ENCODE measurements around the gene PDYN.

Gene PDYN

DNA sequence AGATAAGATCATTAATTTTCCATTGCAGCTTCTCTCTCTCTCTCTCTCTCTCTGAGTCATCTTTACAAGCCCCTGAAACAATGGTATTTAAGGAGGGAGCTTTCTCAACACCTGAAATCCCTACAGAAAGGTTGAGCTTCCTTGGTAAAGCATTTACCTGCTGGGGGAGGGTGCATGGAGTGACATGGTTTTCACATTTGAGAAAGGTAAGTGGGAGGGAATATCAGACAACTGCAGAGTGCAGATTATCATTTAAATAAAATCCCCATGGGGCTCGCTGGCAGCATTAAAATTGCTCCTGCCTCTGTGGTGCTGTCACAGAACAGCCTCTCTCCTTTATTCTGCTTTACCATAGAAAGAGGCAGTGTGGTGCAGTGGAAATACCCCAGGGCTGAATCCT is 10.3 kb upstream of the PDYN start:
- Histone ChIP-seq H3K4me2 (ENCODE audit: insufficient read depth, low read length) (no peak overlapping the region), H3K4me1 (ENCODE audit: insufficient read depth, low read length) (no peaks in the 10 kb centered on the region), H3K9ac (ENCODE audit: low read depth, low read length) (no peak overlapping the region), H3K27me3 (ENCODE audit: insufficient read depth, low read length, poor library complexity) (no peaks in the 10 kb centered on the region), H3K27ac (ENCODE audit: low read length) (no peak overlapping the region), H3K4me3 (ENCODE audit: low read depth in 1 of 2, low read length in 2 of 2) (no peak overlapping the region), H3K79me2 (ENCODE audit: insufficient read depth, low read length) (no peaks in the 10 kb centered on the region), H2AFZ (ENCODE audit: low read depth, low read length) (no peak overlapping the region), H4K20me1 (ENCODE audit: insufficient read depth, low read length) (0 out of 2 replicates have a peak, but pooled peaks cover 6% of the 10 kb centered on the region), H3K9me3 (ENCODE audit: insufficient read depth, low read length, severe bottlenecking) (no peaks in the 10 kb centered on the region), H3K36me3 (ENCODE audit: insufficient read depth, low read length) (no peaks in the 10 kb centered on the region)
- no peak for TF ChIP-seq EZH2 (IDR thresholded peaks at IDR 0.05; ENCODE audit: borderline replicate concordance, low read depth, low read length, severe bottlenecking)
- TF ChIP-seq, protein P1, sequence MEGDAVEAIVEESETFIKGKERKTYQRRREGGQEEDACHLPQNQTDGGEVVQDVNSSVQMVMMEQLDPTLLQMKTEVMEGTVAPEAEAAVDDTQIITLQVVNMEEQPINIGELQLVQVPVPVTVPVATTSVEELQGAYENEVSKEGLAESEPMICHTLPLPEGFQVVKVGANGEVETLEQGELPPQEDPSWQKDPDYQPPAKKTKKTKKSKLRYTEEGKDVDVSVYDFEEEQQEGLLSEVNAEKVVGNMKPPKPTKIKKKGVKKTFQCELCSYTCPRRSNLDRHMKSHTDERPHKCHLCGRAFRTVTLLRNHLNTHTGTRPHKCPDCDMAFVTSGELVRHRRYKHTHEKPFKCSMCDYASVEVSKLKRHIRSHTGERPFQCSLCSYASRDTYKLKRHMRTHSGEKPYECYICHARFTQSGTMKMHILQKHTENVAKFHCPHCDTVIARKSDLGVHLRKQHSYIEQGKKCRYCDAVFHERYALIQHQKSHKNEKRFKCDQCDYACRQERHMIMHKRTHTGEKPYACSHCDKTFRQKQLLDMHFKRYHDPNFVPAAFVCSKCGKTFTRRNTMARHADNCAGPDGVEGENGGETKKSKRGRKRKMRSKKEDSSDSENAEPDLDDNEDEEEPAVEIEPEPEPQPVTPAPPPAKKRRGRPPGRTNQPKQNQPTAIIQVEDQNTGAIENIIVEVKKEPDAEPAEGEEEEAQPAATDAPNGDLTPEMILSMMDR (IDR thresholded peaks at IDR 0.05; ENCODE audit: borderline replicate concordance, extremely low read depth, low read length, poor library complexity, severe bottlenecking): no peak
- no peak for ATAC-seq (ENCODE audit: insufficient read depth, low read depth)
- DNase-seq: no peak

DNA sequence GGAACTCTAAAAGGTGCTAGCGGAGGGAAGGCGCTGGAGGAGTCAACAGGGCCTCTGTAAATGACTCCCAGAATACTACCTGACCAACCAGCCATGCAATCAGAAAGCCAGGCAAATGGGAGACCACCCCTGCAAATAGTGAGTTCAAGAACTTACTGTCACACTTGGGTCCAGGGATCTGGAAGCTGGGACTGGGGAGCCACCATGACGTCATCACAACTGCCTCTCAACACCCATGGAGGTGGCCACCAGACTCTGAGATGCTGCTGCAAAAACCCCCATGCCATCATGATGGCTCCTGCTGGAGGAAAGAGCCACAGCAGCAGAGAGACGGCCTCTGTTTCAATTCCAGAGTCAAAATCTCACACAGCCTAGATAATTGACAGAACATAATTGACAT is 8.5 kb upstream of the PDYN start:
- Histone ChIP-seq H3K9ac (ENCODE audit: low read depth, low read length) (no peak overlapping the region), H3K27ac (ENCODE audit: low read length) (no peak overlapping the region), H3K4me2 (ENCODE audit: insufficient read depth, low read length) (no peak overlapping the region), H3K4me3 (ENCODE audit: low read depth in 1 of 2, low read length in 2 of 2) (no peak overlapping the region), H2AFZ (ENCODE audit: low read depth, low read length) (no peak overlapping the region), H3K27me3 (ENCODE audit: insufficient read depth, low read length, poor library complexity) (peaks cover 1% of the 10 kb centered on the region), H3K4me1 (ENCODE audit: insufficient read depth, low read length) (no peaks in the 10 kb centered on the region), H3K79me2 (ENCODE audit: insufficient read depth, low read length) (no peaks in the 10 kb centered on the region), H3K36me3 (ENCODE audit: insufficient read depth, low read length) (no peaks in the 10 kb centered on the region), H4K20me1 (ENCODE audit: insufficient read depth, low read length) (0 out of 2 replicates have a peak, but pooled peaks cover 10% of the 10 kb centered on the region), H3K9me3 (ENCODE audit: insufficient read depth, low read length, severe bottlenecking) (no peaks in the 10 kb centered on the region)
- ATAC-seq (ENCODE audit: insufficient read depth, low read depth) (no peak), DNase-seq (no peak)
- no peak for TF ChIP-seq EZH2 (IDR thresholded peaks at IDR 0.05; ENCODE audit: borderline replicate concordance, low read depth, low read length, severe bottlenecking)
- TF ChIP-seq, protein P1 (IDR thresholded peaks at IDR 0.05; ENCODE audit: borderline replicate concordance, extremely low read depth, low read length, poor library complexity, severe bottlenecking): no peak

DNA sequence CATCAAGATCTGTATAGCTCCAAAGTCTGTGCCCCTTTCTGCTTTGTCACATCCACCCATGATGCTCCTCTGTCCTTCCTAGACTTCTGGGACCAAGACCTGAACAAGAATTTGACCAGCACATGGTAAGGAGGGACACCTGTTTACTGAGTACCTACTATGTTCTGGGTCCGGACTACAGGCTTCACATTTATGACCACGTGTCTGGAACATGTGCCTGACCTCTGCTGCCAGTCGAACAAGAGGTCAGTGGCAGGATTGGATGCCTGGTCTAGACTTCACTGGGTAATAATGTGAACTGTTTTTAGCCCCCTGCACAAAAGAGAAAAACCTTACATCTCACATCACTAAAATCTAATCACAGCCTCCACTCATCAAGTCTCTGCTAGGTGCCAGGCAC is 7.3 kb upstream of the PDYN start:
- Histone ChIP-seq H2AFZ (ENCODE audit: low read depth, low read length) (no peak overlapping the region), H3K79me2 (ENCODE audit: insufficient read depth, low read length) (no peaks in the 10 kb centered on the region), H3K27ac (ENCODE audit: low read length) (no peak overlapping the region), H3K9ac (ENCODE audit: low read depth, low read length) (no peak overlapping the region), H3K27me3 (ENCODE audit: insufficient read depth, low read length, poor library complexity) (peaks cover 5% of the 10 kb centered on the region), H3K9me3 (ENCODE audit: insufficient read depth, low read length, severe bottlenecking) (no peaks in the 10 kb centered on the region), H3K36me3 (ENCODE audit: insufficient read depth, low read length) (no peaks in the 10 kb centered on the region), H4K20me1 (ENCODE audit: insufficient read depth, low read length) (0 out of 2 replicates have a peak, but pooled peaks cover 5% of the 10 kb centered on the region), H3K4me1 (ENCODE audit: insufficient read depth, low read length) (no peaks in the 10 kb centered on the region), H3K4me3 (ENCODE audit: low read depth in 1 of 2, low read length in 2 of 2) (no peak overlapping the region), H3K4me2 (ENCODE audit: insufficient read depth, low read length) (no peak overlapping the region)
- ATAC-seq (ENCODE audit: insufficient read depth, low read depth) (no peak), DNase-seq (no peak)
- TF ChIP-seq, protein P1 (IDR thresholded peaks at IDR 0.05; ENCODE audit: borderline replicate concordance, extremely low read depth, low read length, poor library complexity, severe bottlenecking): no peak
- TF ChIP-seq EZH2 (IDR thresholded peaks at IDR 0.05; ENCODE audit: borderline replicate concordance, low read depth, low read length, severe bottlenecking): no peak

DNA sequence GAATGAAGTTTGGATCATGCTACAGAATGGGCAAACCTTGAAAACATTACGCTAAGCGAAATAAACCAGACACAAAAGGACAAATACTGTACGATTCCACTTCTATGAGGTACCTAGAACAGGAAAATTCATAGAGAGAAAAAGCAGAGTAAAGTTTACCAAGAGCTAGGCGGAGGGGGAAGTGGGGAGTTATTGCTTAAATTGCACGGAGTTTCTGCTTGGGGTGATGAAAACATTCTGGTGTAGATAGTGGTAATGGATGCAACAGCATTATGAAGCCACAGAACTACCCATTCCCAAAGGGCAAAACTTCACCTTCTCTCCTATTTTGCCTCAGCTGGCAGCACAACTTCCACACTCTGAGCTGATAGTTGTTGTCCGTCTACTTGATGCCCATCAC is 6.4 kb upstream of the PDYN start:
- Histone ChIP-seq H3K4me3 (ENCODE audit: low read depth in 1 of 2, low read length in 2 of 2) (no peak overlapping the region), H3K36me3 (ENCODE audit: insufficient read depth, low read length) (no peaks in the 10 kb centered on the region), H3K9ac (ENCODE audit: low read depth, low read length) (no peak overlapping the region), H3K79me2 (ENCODE audit: insufficient read depth, low read length) (no peaks in the 10 kb centered on the region), H3K4me1 (ENCODE audit: insufficient read depth, low read length) (no peaks in the 10 kb centered on the region), H4K20me1 (ENCODE audit: insufficient read depth, low read length) (peaks cover 4% of the 10 kb centered on the region; the same call in 1 of the 2 replicates), H3K9me3 (ENCODE audit: insufficient read depth, low read length, severe bottlenecking) (no peaks in the 10 kb centered on the region), H3K27ac (ENCODE audit: low read length) (no peak overlapping the region), H3K27me3 (ENCODE audit: insufficient read depth, low read length, poor library complexity) (peaks cover 13% of the 10 kb centered on the region), H2AFZ (ENCODE audit: low read depth, low read length) (no peak overlapping the region), H3K4me2 (ENCODE audit: insufficient read depth, low read length) (no peak overlapping the region)
- no peak for TF ChIP-seq EZH2 (IDR thresholded peaks at IDR 0.05; ENCODE audit: borderline replicate concordance, low read depth, low read length, severe bottlenecking)
- TF ChIP-seq, protein P1 (IDR thresholded peaks at IDR 0.05; ENCODE audit: borderline replicate concordance, extremely low read depth, low read length, poor library complexity, severe bottlenecking): no peak
- no peak for ATAC-seq (ENCODE audit: insufficient read depth, low read depth)
- DNase-seq: no peak
